HG03103 (cell line): Measurements from ENCODE around the gene OR52K1.
"Not testable (repeated sequence)": the region's sequence is repeated elsewhere in the genome, so short reads cannot be mapped to it uniquely, and the experiment has no call there.

ENCODE experiments used
- ATAC-seq: cut with Tn5 transposase; IDR thresholded peaks from one replicate; pipeline ENCODE4 v1.9.1; 2021; ENCODE audit warnings: low read depth; ENCODE audit not compliant: unreplicated experiment

OR52K1 gene

DNA sequence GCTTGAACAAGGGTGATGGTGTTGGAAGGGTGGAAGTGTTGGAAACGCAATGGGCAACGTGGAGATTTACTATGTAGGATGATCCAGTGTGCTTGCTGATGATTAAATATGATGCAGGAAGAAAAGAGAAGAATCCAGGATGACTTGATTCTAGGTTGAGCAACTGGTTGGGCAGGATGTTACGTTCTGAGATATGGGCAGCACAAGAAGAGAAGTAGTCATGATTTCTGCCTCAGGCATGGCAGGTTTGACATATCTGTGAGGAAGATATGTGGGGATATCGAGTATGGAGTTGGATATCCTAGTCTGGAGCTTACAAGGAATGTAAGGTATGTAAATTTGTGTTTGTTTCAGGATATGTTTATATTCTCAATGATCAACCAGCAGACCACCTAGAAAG lies 1.9 kb downstream of the OR52K1 start:
- ATAC-seq: no peak

- not testable (repeated sequence) for ATAC-seq
Measured at GRCh38 chr11:4491405-4491804, 9.0 kb downstream of the OR52K1 start.

- ATAC-seq: no peak
Measured at GRCh38 chr11:4491878-4492606, 9.6 kb downstream of the OR52K1 start.

DNA sequence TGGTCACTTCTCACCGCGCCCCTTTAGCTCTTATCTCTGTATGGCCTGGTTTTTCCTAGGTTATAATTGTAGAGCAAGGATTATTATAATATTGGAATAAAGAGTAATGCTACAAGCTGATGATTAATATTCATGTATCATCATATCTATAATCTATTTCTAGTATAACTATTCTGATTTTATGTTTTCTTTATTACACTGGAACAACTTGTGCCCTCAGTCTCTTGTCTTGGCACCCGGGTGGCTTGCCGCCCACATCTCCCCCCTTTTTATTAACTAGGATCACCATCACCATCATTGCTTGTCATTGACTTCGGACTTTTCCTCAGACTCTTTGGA lies 11.0 kb downstream of the OR52K1 start:
- no peak for ATAC-seq

GRCh38 chr11:4495487-4495886 lies 13.0 kb downstream of the OR52K1 start:
- ATAC-seq: no peak

DNA sequence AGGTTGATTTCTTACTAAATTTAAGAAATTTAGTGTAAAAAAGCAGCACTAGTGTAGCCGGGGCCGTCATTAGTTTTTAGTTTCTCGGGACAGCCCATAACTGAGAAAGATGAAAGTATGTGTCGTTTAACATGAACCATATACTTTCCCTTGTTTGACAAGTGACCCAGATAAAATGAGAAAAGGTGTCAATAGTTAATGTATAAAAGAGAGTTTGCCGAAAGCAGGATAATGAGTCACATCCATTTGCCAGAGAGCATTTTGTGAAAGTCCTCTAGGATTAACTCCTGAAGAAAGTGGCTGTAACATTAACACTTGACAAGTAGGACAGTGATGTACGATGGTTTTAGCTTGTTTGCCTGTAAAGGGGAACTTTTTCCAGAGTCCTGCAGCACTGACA lies 13.5 kb downstream of the OR52K1 start:
- ATAC-seq: no peak

DNA sequence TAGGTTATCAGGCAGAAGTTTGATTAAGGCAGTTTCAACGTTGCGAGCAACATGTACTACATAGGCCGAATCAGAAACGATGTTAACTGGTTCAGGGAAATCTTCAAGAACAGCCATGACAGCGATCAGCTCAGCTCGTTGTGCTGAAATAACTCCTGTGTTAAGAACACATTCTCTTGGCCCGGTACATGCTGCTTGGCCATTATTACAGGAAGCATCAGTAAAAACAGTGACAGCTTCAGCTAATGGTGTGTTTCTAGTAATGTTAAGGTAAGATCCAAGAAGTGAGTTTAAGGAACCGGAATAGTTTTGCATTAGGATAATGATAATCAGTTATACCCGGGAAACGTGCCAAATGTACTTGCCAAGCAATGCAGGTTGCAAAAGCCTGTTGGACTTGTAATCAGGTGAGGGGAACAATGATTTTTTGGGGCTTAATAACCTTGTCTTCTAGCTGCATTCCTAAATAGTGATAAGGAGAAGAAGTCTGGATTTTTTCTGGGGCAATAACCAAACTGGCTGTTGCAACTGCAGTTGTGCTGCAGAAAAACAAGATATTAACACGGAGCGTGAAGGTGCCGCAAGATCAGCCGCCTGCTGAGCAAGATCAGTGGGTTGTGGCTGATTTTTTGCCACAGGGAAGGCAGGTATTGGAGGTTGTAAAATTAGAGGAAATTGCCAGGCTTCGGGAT lies 14.3 kb downstream of the OR52K1 start:
- ATAC-seq: no peak

DNA sequence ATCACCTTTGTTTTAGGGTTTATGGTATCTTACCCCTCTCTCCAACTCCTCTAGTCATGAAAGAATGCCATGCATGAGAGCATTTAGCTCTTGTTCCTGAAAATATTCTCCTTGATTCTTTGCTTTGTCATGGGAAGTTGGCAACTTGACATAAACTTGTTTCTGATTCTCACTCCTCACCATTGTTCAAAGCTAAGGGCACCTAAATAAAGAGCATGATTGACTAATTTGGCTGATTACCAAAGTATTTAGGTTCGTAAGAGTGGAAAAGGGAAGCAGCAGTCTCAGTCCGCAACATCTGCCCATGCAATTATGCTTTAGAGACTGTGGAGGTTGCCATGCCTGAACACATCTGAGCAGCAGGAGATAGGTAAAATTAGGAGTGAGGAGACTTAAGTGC lies 26.4 kb downstream of the OR52K1 start:
- ATAC-seq: no peak

DNA sequence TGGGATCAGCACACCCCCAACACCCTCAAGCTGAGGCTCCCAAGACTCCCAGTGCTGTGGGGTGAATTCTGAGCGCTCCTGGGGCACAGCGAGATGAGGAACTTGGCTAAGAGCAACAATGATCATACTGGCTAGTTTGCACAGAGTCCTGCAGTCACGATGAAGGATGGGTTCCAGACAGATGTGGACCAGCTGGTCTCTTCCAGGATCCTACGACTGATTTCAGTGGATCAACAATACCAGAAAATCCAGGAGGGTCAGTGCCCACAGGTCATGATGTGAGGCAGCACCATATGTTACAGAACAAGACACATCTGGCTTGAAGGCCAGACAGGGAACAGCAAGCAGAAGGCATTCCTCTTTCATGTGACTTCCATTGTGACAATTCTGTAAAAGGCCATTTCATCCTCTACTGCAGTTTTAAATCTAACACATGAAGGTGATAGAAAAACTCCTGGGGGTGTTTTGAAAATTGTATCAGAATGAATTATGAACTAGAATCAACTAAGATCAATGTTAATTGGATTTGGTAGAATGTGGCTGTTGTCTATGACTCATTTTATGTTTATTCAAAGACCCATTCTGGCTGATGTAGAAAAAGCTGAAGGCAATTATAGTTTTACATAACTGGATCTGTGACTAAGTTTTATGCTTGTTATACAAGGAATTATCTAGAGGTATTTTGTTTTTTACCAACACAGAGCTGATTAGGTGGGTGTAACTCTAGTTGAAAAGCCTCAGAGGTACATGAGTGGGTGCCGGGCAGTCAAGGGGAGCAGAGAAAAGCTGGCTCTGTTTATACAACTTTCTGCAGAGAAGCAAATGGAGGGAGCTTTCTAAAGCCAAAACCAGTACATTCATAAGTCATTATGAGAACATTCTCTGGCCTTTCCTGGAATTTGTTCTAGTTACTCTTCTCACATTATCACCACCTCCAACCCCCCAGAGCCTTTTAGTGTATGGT lies 29.1 kb downstream of the OR52K1 start:
- no peak for ATAC-seq

DNA sequence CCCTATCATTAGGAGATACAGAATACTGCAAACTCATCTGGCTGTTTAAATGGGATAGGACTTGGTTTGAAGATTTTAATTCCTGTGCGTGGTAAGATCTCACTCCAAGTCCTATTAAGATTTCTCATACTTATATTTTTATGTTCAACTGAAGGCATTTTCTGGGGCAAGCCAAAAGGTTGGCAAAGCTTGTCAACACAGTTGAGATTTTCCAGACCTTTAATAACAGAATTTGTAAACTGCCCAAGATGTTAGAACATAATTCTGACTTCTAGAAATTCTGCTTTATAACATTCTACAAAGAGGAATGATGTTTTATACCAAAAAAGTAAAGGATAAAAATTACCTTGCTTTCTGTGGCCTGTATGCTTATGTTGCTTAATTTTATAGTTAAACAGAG lies 31.8 kb downstream of the OR52K1 start:
- ATAC-seq: no peak

DNA sequence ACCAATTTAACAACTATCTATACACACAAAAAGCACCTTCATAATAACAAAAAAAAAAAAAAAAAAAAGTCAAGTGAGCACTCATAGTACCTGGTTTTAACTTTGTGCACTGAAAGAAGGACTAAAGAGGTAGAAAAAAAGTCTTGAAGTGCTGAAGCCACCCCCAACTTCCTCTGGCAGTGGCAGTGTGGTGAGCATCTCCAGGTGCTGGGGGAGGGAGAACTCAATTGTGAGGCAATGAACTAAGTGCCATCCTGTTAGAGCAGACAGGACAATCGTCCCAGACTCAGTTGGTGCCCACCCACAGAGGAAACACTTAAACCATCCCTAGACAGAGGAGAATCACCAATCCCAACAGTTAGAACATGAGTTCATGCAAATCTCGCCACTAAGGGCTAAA lies 39.9 kb downstream of the OR52K1 start:
- ATAC-seq: no peak

DNA sequence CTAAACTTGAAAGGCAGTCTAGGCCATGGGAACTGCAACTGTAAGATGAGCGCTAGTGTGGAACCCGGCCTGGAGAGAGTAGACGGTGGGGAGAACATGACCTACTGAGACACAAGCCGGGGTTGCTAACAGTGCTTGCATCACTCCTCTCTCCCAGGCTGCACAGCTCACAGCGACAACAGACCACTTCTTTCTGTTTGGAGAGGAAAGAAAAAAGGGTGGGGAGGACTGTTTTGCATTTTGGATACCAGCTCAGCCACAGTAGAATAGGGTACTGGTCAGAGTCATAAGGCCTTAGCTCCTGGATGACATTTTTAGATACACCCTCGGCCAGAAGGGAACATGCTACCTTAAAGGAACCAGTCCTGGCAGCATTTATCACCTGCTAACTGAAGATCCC lies 40.3 kb downstream of the OR52K1 start:
- no peak for ATAC-seq

DNA sequence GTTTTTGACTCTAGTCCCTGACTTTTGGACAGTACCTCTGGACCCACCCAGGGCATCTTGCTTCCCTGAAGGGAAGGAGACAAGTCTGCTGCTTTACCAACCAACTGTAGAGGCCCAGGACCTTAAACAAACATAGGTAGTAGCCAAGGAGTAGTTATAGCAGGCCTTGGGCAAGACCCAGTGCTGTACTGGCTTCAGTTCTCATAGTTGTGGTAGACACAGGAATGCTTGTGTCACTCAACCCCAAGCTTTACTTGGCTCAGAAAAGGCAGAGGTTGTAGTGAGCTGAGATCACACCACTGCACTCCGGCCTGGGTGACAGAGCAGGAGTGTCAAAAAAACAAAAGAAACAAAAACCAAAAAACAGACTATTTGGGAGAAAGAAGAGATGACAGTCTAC lies 41.2 kb downstream of the OR52K1 start:
- no peak for ATAC-seq

- no peak for ATAC-seq
Measured at GRCh38 chr11:4527926-4528325, 45.5 kb downstream of the OR52K1 start.

DNA sequence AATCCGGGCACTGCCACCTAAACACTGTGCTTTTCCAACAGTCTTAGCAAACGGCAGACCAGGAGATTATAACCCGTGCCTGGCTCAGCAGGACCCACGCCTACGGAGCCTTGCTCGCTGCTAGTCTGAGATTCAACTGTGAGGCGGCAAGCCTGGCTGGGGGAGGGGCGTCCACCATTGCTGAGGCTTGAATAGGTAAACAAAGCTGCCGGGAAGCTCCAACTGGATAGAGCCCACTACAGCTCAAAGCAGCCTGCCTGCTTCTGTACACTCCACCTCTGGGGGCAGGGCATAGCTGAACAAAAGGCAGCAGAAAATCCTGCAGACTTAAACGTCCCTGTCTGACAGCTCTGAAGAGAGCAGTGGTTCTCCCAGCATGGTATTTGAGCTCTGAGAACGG lies 49.2 kb downstream of the OR52K1 start:
- not testable (repeated sequence) for ATAC-seq

- ATAC-seq: peak; percentile 67
Measured at GRCh38 chr11:4539603-4540219, 57.3 kb downstream of the OR52K1 start.

DNA sequence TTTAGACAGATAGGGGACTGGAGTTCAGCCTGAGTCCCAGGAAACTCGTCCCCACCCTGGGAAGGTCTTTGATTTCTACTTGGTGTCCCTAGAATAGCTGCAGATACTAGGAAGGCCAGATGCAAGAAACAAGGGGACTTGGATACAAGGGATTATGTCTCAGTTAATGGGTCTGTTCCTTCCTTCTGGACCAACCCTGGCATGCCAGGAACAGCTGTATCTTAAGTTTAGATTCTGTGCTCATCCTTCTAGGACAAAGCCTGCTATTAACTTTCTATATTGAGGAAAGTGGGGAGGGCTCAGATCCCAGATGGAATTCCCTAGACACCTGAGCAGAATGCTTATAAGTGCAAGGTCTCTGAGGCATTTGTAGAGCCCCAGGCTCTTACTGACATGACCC lies 58.6 kb downstream of the OR52K1 start:
- ATAC-seq: no peak
